ENCODE data around the gene ZP1.
"Not testable (repeated sequence)": the region's sequence is repeated elsewhere in the genome, so short reads cannot be mapped to it uniquely, and the experiment has no call there.

The ZP1 gene

GRCh38 chr11:60908803-60909202, 41.5 kb downstream of the ZP1 start:
- FAIRE-seq (no peak), DNase-seq (ENCODE audit: insufficient read length, low spot score) (no peak)
- TF ChIP-seq POLR2A (IDR thresholded peaks at IDR 0.05; ENCODE audit: low read depth, low read length) = no peak

DNA sequence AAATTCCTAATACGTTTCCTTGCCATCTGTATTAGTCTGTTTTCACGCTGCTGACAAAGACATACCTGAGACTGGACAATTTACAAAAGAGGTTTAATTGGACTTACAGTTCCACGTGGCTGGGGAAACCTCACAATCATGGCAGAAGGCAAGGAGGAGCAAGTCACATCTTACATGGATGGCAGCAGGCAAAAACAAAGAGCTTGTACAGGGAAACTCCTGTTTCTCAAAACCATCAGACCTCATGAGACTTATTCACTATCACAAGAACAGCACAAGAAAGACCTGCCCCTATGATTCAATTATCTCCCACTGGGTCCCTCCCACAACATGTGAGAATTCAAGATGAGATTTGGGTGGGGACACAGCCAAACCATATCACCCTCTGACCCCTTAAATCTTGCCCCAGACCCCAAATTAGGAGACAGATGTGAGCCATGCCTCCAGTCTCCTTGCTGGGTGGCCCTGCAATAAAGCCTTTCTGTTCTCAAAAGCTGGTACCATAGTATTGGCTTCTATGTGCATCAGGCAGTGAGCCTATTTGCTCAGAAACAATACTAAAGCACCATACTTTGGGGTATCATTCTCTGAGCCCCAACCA, 42.4 kb downstream of the ZP1 start:
- DNase-seq (ENCODE audit: insufficient read length, low spot score); FAIRE-seq: not testable (repeated sequence)

DNA sequence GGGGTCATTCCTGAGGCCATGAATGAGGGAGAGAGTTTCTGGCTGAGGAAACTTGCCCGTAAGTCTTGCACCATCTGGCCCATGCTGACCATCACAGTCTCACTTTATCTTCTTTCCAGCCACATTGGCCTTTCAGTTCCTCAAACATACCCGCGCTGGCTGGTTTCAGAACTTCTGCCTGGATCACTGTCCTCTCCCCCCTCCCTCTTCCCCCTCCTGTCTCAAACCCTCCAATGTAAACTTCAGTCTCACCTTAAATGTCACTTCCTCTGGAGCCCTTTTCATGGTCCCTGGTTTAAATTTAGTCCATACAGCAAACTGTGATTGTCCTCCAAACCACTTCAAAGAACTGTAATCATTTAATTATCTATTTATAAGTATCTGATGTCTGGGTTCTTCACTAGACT, 42.9 kb downstream of the ZP1 start:
- no peak for DNase-seq (ENCODE audit: insufficient read length, low spot score)
- TF ChIP-seq POLR2A (IDR thresholded peaks at IDR 0.05; ENCODE audit: low read depth, low read length) = no peak
- FAIRE-seq = no peak

DNA sequence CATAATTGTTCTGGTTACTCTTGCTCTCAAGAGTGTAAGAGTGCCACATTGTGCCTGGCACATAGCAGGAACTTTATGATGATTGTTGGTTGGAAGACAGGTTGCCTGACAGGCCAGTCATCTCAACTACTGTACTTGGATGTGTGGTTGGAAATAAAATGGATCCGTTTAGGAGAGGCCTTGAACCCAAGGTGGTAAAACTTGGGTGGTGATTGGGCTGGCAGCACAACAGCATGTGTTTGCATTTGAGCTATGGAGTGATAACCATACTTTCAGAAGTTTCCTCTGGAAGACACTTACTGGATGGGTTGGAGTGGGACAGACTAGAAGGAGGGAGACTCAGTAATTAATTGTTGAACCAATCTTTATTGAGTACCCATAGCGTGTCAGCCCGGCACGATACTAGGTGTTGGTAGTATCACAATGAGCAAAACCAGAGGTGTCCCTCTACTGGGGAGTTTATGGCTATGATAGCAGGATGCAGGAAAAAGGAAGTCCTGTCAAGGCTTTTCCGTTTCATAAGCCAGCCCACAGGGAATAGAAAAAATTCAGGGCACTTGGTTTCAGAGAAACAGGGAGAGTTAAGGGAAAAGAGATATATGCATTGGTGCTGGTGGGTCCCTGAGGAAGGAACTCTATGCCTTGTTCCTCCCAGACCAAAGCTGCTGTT, 43.5 kb downstream of the ZP1 start:
- no peak for FAIRE-seq
- DNase-seq (ENCODE audit: insufficient read length, low spot score) = no peak
- TF ChIP-seq POLR2A (IDR thresholded peaks at IDR 0.05; ENCODE audit: low read depth, low read length) = no peak

- DNase-seq (ENCODE audit: insufficient read length, low spot score) (no peak), FAIRE-seq (no peak)
- no peak for TF ChIP-seq POLR2A (IDR thresholded peaks at IDR 0.05; ENCODE audit: low read depth, low read length)
Observed at GRCh38 chr11:60912223-60912850, 45.0 kb downstream of the ZP1 start.

DNA sequence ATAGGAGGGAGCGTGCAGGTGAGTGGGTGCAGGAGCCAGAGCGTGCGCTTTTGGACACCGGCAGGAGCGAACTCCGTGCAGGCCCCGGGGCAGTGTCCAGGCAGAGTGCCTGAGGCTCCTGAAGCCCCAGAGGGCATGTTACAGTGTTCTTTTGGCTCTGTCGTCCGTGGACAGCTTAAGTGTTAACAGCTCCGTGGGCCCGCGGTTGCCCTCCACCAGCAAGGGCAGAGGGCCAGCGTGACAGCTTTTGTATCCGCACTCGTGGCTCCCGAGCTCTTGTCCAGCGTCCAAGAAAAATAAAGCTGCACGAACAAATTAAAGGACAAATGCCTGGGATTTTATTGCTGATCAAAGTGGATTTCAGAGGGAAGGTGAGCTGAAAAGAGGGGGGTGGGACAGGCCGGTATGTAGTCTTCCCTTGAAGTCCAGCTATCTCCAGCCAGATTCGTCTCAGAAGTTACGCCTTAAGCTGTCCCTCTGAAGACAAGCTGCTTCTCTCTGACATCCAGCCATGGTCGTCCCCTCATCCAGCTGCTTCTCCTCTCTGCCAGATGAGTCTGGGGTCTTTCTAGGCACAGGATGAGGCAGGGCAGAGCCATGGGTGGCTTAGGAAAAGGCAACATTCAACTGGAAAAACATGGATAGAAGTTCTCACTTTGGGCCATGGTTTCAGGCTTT, 45.6 kb downstream of the ZP1 start:
- no peak for DNase-seq (ENCODE audit: insufficient read length, low spot score)
- no peak for TF ChIP-seq POLR2A (IDR thresholded peaks at IDR 0.05; ENCODE audit: low read depth, low read length)
- no peak for FAIRE-seq

- FAIRE-seq (no peak), DNase-seq (ENCODE audit: insufficient read length, low spot score) (peak; percentile 90)
- TF ChIP-seq POLR2A (IDR thresholded peaks at IDR 0.05; ENCODE audit: low read depth, low read length) = peak; percentile 68
Observed at GRCh38 chr11:60913793-60914632, 46.7 kb downstream of the ZP1 start, which contains the start of gene TMEM109. Gene TMEM109 (plus strand): TSS chr11:60914158. CDS start chr11:60919694, 5,536 bp downstream.

- no peak for FAIRE-seq
- no peak for DNase-seq (ENCODE audit: insufficient read length, low spot score)
- no peak for TF ChIP-seq POLR2A (IDR thresholded peaks at IDR 0.05; ENCODE audit: low read depth, low read length)
Observed at GRCh38 chr11:60914633-60915247, 47.4 kb downstream of the ZP1 start.

DNA sequence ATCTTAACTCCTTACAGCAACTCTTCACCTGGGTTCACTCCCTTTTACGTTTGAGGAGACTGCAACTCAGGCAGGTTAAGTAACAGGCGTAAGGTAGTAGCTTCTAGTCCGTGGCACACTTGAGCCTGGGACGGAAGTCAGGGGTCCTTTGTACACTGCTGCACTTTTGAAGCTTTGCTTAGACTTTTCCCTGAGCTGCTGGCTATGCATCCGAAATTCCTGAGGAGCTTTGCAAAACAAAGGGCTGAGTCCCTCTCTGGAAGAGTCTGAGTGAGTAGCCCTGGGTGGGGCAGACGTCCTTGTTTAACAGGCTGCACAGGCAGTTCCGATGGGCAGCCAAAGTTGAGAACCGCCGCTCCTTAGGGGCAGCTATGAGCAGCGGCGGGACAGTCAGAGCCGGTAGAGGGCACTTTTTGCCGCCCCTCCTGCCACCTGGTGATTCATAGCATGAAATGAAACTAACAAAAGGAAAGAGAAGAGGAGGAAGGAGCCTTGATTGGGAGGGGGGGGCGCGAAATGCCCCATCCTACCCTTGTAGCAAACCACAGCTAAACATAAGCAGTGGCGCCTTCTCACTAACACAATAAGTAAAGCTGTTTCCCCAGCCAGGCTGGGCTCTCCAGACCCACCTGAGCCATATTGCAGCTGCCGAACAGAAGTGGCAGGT, 48.0 kb downstream of the ZP1 start:
- FAIRE-seq (no peak), DNase-seq (ENCODE audit: insufficient read length, low spot score) (no peak)
- TF ChIP-seq POLR2A (IDR thresholded peaks at IDR 0.05; ENCODE audit: low read depth, low read length) = no peak

DNA sequence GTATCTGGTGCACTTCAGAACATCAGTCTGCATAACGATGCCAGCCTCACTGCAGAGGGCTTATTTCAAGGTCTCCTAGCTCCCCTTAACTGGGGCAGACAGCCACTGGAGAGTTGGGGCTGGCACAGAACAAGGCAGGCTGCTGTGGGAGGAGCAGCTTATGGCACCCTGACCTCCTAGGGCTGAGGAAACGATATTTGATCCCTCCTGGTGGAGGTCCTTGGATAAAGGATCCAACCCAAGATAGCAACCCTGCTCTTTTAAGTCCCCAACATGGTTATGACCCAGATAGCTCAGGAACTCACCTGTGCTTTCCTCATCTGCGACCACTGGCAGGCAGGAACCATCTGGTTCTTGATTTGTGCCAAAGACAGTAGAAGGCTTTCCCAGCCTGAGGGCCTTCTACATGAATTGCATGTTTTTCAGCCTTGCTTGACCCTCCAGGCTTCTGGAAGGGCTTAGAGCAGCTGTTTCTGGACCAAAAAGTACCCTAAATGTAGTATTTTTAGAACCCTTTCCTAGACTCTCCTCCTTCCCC, 49.4 kb downstream of the ZP1 start:
- FAIRE-seq (no peak), DNase-seq (ENCODE audit: insufficient read length, low spot score) (no peak)
- no peak for TF ChIP-seq POLR2A (IDR thresholded peaks at IDR 0.05; ENCODE audit: low read depth, low read length)

DNA sequence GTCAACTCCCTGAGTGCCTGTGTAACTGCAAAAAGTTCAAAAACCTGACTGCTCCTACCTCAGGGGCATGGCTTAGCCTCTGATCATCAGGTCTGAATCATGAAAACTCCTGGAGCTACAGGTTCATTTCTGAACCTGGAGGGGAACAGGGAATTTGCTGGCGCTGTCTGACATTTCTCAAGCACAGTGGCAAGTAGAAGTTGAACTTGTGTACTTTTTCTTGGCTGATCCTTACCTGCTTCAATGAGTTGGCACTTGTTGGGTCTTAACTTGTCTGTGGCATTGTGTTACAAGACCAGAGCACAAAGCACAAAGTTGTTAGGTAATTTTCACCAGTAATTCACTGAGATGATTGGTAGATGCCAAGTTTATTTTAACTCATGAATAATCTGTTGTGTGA, 49.9 kb downstream of the ZP1 start:
- DNase-seq (ENCODE audit: insufficient read length, low spot score) = no peak
- no peak for TF ChIP-seq POLR2A (IDR thresholded peaks at IDR 0.05; ENCODE audit: low read depth, low read length)
- FAIRE-seq = no peak

DNA sequence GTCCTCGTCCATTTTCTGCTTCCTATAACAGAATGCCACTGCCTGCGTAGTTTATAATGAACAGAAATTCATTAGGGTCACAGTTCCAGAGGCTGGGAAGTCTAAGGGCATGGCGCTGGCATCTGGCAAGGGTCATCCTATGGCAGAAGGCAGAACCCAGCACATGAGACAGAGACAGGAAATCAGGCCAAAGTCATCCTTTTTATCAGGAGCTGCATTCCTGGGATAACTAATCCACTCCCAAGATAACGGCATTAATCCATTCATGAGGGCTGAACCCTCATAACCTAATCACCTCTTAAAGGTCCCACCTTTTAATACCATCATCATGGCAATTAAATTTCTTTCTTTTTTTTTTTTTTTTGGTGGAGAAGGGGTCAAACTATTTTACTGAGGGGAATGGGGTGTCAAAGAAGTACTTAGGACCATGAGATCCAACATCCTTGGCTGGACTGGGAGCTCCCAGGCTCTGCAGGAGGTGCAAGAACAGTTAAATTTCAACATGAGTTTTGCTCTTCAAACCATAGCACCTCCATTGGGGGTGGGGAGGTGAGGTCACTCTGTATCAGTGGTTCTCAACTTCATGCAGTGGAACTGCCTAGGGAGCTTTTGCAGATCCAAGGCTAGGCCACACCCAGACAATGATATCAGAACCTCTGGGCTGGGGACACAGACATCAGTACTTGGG, 51.1 kb downstream of the ZP1 start:
- no peak for FAIRE-seq
- no peak for DNase-seq (ENCODE audit: insufficient read length, low spot score)
- no peak for TF ChIP-seq POLR2A (IDR thresholded peaks at IDR 0.05; ENCODE audit: low read depth, low read length)

Measured in H54 (cell line).